SH-SY5Y (cell line): ENCODE data around the gene DNM3.

Source experiments
- GATA2 ChIP-seq: IDR thresholded peaks from 2 replicates; pipeline ENCODE4 v1.6.1; 2011; ENCODE audit warnings: mild to moderate bottlenecking, low read depth, low read length
- GATA3 ChIP-seq: IDR thresholded peaks from 2 replicates; pipeline ENCODE4 v1.6.1; 2011; ENCODE audit warnings: low read depth, mild to moderate bottlenecking, low read length, moderate library complexity

DNM3 gene

GRCh38 chr1:172236958-172237357 is 395.7 kb downstream of the DNM3 start:
- TF ChIP-seq GATA3 (no peak), GATA2 (no peak)

- TF ChIP-seq GATA3 (no peak), GATA2 (no peak)
Measured at GRCh38 chr1:172238158-172238557, 396.9 kb downstream of the DNM3 start.

- TF ChIP-seq GATA2 (no peak), GATA3 (no peak)
Measured at GRCh38 chr1:172238965-172239364, 397.7 kb downstream of the DNM3 start.

- no peak for TF ChIP-seq GATA2
Measured at GRCh38 chr1:172239901-172240300, 398.6 kb downstream of the DNM3 start.

GRCh38 chr1:172241540-172241939 is 400.2 kb downstream of the DNM3 start:
- TF ChIP-seq GATA3 = no peak
- no peak for TF ChIP-seq GATA2

GRCh38 chr1:172244865-172245264 is 403.6 kb downstream of the DNM3 start:
- TF ChIP-seq GATA3 = no peak
- no peak for TF ChIP-seq GATA2

GRCh38 chr1:172245788-172246187 is 404.5 kb downstream of the DNM3 start:
- no peak for TF ChIP-seq GATA3

- TF ChIP-seq GATA2 (no peak), GATA3 (no peak)
Measured at GRCh38 chr1:172246521-172247390, 405.5 kb downstream of the DNM3 start.

- TF ChIP-seq GATA3 (no peak), GATA2 (no peak)
Measured at GRCh38 chr1:172251486-172251885, 410.2 kb downstream of the DNM3 start.

GRCh38 chr1:172252321-172252720 is 411.0 kb downstream of the DNM3 start:
- TF ChIP-seq GATA2 = no peak
- TF ChIP-seq GATA3 = no peak

- no peak for TF ChIP-seq GATA3
- no peak for TF ChIP-seq GATA2
Measured at GRCh38 chr1:172252958-172253357, 411.7 kb downstream of the DNM3 start.

GRCh38 chr1:172254521-172255222 is 413.4 kb downstream of the DNM3 start:
- TF ChIP-seq GATA3 (no peak), GATA2 (no peak)

GRCh38 chr1:172255223-172255560 is 413.9 kb downstream of the DNM3 start:
- no peak for TF ChIP-seq GATA2
- no peak for TF ChIP-seq GATA3

GRCh38 chr1:172265905-172266304 is 424.6 kb downstream of the DNM3 start:
- no peak for TF ChIP-seq GATA2
- no peak for TF ChIP-seq GATA3

GRCh38 chr1:172266528-172267174 is 425.4 kb downstream of the DNM3 start:
- no peak for TF ChIP-seq GATA2

GRCh38 chr1:172268237-172268636 is 426.9 kb downstream of the DNM3 start:
- no peak for TF ChIP-seq GATA2
- TF ChIP-seq GATA3 = no peak
